Activated CD4-positive, alpha-beta memory T cell treated with anti-CD3 and anti-CD28 coated beads for 36 hours (primary cell): Measurements from ENCODE around the gene SPRED3. TPM values are rescaled to one million over a fixed set of nuclear protein-coding genes. Genes with fewer than 3 reads are reported as not detected.
"Not testable (repeated sequence)": the region's sequence is repeated elsewhere in the genome, so short reads cannot be mapped to it uniquely, and the experiment has no call there.

Experiments
- CTCF ChIA-PET: fragments of 350-600 bp; sonication (Branson Sonifier 250); formaldehyde crosslinking; loops from one replicate; lab custom pipeline; 2021; ENCODE audit warnings: antibody characterized with exemption, inconsistent platforms; lab: Charles Lee
- POLR2A ChIA-PET: fragments of 350-600 bp; sonication (Branson Sonifier 250); formaldehyde crosslinking; loops from one replicate; lab custom pipeline; 2021; ENCODE audit warnings: antibody characterized with exemption; lab: Charles Lee
- DNase-seq: peaks from one replicate; pipeline ENCODE4 v3.0.0-alpha.2; 2020
- H3K27ac Mint-ChIP-seq: one replicate; pipeline ENCODE4 v1.8.0; 2021; ENCODE audit warnings: mixed read lengths
- H3K27me3 Mint-ChIP-seq: one replicate; pipeline ENCODE4 v1.8.0; 2021; ENCODE audit warnings: mixed read lengths
- H3K36me3 Mint-ChIP-seq: one replicate; pipeline ENCODE4 v1.8.0; 2021; ENCODE audit warnings: mixed read lengths
- H3K4me1 Mint-ChIP-seq: one replicate; pipeline ENCODE4 v1.8.0; 2021; ENCODE audit warnings: low read depth, mixed read lengths
- H3K4me3 Mint-ChIP-seq: one replicate; pipeline ENCODE4 v1.8.0; 2021; ENCODE audit warnings: mild to moderate bottlenecking, mixed read lengths
- H3K9me3 Mint-ChIP-seq: one replicate; pipeline ENCODE4 v1.8.0; 2021; ENCODE audit warnings: mixed read lengths
- intact Hi-C: fragments of 100-400 bp; cut with micrococcal nuclease; formaldehyde crosslinking; loops from one replicate; pipeline ENCODE4 v1.15.1; 2023
- total RNA-seq, 2 experiments: library from RNA; stranded (reverse); gene quantifications; one replicate each; pipeline ENCODE4 v1.2.3, GENCODE V29; 2021

The SPRED3 gene
- total RNA-seq, 2 experiments from 2014 or later = 5.5 to 6.0 TPM

GRCh38 chr19:38421856-38422255, 33.4 kb downstream of the SPRED3 start:
- H3K36me3 Mint-ChIP-seq = no peaks in the 10 kb centered on the region
- H3K27ac Mint-ChIP-seq = no peak overlapping the region
- ChIA-PET POLR2A (no interaction called here), CTCF (no interaction called here)
- no peaks in the 10 kb centered on the region for H3K9me3 Mint-ChIP-seq
- no peak overlapping the region for H3K4me3 Mint-ChIP-seq
- H3K27me3 Mint-ChIP-seq = no peaks in the 10 kb centered on the region
- H3K4me1 Mint-ChIP-seq = peaks cover 29% of the 10 kb centered on the region
- intact Hi-C loops = no loop called here
- no peak for DNase-seq

GRCh38 chr19:38422438-38422837, 33.9 kb downstream of the SPRED3 start:
- no peak overlapping the region for H3K4me3 Mint-ChIP-seq
- no peak for DNase-seq
- no peaks in the 10 kb centered on the region for H3K9me3 Mint-ChIP-seq
- H3K4me1 Mint-ChIP-seq = peaks cover 28% of the 10 kb centered on the region
- ChIA-PET CTCF (no interaction called here), POLR2A (no interaction called here)
- no peaks in the 10 kb centered on the region for H3K27me3 Mint-ChIP-seq
- no peak overlapping the region for H3K27ac Mint-ChIP-seq
- intact Hi-C loops = no loop called here
- no peaks in the 10 kb centered on the region for H3K36me3 Mint-ChIP-seq

DNA sequence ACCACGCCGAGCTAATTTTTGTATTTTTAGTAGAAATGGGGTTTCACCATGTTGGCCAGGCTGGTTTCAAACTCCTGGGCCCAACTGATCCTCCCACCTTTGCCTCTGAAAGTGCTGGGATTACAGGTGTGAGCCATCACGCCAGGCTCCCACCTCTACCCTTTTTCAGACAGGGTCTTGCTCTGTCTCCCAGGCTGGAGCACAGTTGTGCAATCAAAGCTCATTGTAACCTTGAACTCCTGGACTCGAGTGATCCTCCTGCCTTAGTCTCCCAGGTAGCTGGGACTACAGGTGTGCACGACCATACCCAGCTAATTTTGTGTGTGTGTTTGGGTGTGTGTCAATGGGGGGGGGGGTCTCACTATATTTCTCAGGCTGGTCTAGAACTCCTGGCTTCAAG, 35.8 kb downstream of the SPRED3 start:
- CTCF ChIA-PET = interaction anchor here (3.9 kb wide), 1 partner anchor 21 kb away, joined by 29 read pairs; the partner anchor contains the start of gene FAM98C
- Mint-ChIP-seq H3K27me3 (no peaks in the 10 kb centered on the region), H3K4me3 (no peak overlapping the region), H3K4me1 (peaks cover 29% of the 10 kb centered on the region), H3K9me3 (no peaks in the 10 kb centered on the region), H3K36me3 (no peaks in the 10 kb centered on the region), H3K27ac (no peak overlapping the region)
- intact Hi-C loops = no loop called here
- POLR2A ChIA-PET = no interaction called here
- no peak for DNase-seq

DNA sequence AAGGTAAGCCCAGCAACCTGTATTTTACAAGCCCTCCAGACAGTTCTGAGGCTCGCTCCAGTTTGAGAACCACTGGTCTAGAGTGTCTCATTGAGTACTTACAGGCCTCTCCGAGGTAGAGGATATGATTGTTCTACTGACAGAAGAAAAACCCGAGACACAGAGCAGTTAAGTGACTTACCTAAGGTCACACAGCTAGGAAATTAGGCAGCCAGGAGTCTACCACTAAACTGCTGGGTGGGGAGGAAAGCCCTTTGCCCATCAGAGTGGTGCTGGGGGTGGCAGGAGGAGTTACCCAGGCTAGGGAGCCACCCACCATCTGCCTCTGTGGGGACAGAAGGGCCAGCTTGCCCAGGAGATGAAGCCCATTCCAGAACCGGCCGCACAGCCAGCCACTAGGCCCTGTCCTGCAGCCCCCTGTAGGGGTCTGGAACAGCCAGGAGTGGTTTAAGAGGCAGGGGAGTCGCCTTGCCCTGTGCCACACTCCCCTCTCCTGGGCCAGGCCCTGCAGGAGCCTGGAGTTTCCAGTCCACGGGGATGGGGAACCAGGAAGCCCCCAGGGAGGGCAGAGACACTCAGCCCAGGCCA, 36.8 kb downstream of the SPRED3 start:
- POLR2A ChIA-PET = no interaction called here
- peak overlapping the region; percentile 3 for H3K27ac Mint-ChIP-seq
- DNase-seq = no peak
- peaks cover 35% of the 10 kb centered on the region for H3K4me1 Mint-ChIP-seq
- H3K9me3 Mint-ChIP-seq = no peaks in the 10 kb centered on the region
- intact Hi-C loops = loop anchor here (5.0 kb wide), 4 partner anchors 38 to 552 kb away; partner anchors contain the start of genes FBXO17, GGN and SPRED3
- H3K36me3 Mint-ChIP-seq = no peaks in the 10 kb centered on the region
- peak overlapping the region; percentile 61 for H3K4me3 Mint-ChIP-seq
- no peaks in the 10 kb centered on the region for H3K27me3 Mint-ChIP-seq
- CTCF ChIA-PET = interaction anchor here (3.9 kb wide), 1 partner anchor 22 kb away, joined by 29 read pairs; the partner anchor contains the start of gene FAM98C

DNA sequence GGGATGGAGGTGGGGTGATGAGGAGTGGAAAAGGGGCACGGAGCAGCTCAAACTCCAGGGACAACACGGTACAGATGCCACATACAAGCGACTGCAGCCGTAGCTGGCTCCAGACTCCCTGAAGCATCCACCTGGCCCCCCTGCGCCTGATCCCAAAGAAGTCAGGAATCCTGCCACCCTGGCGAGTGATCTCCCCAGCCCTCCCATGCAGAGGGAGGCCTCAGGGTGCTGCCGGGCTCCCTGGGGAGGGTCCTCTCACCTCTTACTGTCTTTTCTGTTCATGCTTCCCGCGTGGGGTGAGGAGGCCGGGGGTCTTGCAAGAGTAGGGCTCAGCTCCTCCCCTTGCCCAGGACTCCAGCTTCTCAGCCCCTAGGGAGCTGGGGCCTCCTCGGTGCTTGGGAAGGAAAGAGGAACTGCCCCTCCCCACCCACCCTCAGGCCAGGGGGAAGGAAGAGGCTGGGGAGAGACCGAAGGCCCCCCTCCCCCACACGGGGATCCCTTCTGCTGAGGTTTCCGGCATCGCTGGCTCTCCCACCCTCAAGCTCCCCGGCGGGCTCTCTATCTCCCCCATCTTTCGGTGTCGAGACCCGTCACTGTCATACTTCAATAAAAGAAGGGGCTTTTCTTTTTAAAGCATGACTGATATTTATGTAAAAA, 37.4 kb downstream of the SPRED3 start, which contains the start of gene RASGRP4:
RASGRP4 (minus strand) TSS at position 410 of the 657 bp plus-strand sequence; CDS start at position 282, 128 bp downstream.
- no peaks in the 10 kb centered on the region for H3K9me3 Mint-ChIP-seq

DNA sequence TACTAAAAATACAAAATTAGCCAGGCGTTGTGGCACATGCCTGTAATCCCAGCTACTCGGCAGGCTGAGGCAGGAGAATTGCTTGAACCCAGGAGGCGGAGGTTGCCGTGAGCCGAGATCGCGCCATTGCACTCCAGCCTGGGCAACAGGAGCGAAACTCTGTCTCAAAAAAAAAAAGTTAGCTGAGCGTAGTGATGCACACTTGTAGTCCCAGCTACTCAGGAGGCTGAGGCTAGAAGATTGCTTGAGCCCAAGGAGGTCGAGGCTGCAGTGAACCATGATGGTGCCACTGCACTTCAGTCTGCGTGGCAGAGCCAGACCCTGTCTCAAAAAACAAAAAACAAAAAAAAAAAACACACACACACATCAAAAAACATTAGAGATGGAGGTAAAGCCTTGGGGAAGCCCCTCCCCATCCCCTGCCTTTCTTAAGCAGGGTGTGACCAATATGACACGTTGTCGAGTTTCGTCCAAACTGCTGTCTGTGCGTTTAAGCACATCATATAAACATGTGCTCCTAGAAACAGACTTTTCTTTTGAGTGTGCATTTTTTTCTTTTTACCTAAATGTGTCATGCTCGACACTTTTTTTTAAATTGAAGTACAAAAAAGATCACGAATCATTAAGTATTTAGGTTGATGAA, 38.7 kb downstream of the SPRED3 start:
- ChIA-PET POLR2A (interaction anchor here (0.9 to 1.2 kb wide), 3 partner anchors 13 to 31 kb away, joined by 3 read pairs; partner anchors contain the start of gene FAM98C), CTCF (interaction anchor here (1.2 to 3.9 kb wide), 2 partner anchors 12 to 24 kb away, joined by 3 to 29 read pairs; partner anchors contain the start of gene FAM98C)
- H3K36me3 Mint-ChIP-seq, H3K9me3 Mint-ChIP-seq, H3K27me3 Mint-ChIP-seq: not testable (repeated sequence)
- DNase-seq = peak; percentile 87
- peak overlapping the region; percentile 61 for H3K4me3 Mint-ChIP-seq
- intact Hi-C loops = loop anchor here (1.0 to 5.0 kb wide), 6 partner anchors 10 to 550 kb away; partner anchors contain the start of genes FBXO17, GGN and SPRED3
- H3K4me1 Mint-ChIP-seq = peaks cover 35% of the 10 kb centered on the region
- H3K27ac Mint-ChIP-seq = peak overlapping the region; percentile 92

More for the DNA sequence above, 37.4 kb downstream of the SPRED3 start, which contains the start of gene RASGRP4:
- Mint-ChIP-seq H3K27ac (peak within 1 kb of the TSS; percentile 92), H3K27me3 (no peaks in the 10 kb centered on the region), H3K4me1 (peaks cover 35% of the 10 kb centered on the region), H3K36me3 (no peaks in the 10 kb centered on the region), H3K4me3 (peak within 1 kb of the TSS; percentile 61)
- peak; percentile 79 for DNase-seq
- ChIA-PET POLR2A (interaction anchor here (1.0 to 1.2 kb wide), 2 partner anchors 23 to 30 kb away, joined by 3 read pairs; partner anchors contain the start of gene FAM98C), CTCF (interaction anchor here (3.9 kb wide), 1 partner anchor 23 kb away, joined by 29 read pairs; the partner anchor contains the start of gene FAM98C)
- intact Hi-C loops = loop anchor here (5.0 kb wide), 4 partner anchors 39 to 551 kb away; partner anchors contain the start of genes FBXO17, GGN and SPRED3

GRCh38 chr19:38429055-38429810, 40.7 kb downstream of the SPRED3 start:
- intact Hi-C loops = loop anchor here (2.0 to 5.0 kb wide), 5 partner anchors 42 to 548 kb away; partner anchors contain the start of genes FBXO17, GGN and SPRED3
- Mint-ChIP-seq H3K36me3 (no peaks in the 10 kb centered on the region), H3K4me1 (peaks cover 44% of the 10 kb centered on the region), H3K27me3 (peaks cover 5% of the 10 kb centered on the region), H3K27ac (peak overlapping the region; percentile 95), H3K4me3 (peak overlapping the region; percentile 51), H3K9me3 (no peaks in the 10 kb centered on the region)
- ChIA-PET CTCF (interaction anchor here (1.5 to 4.0 kb wide), 2 partner anchors 26 kb away, joined by 8 to 11 read pairs; partner anchors contain the start of gene FAM98C), POLR2A (interaction anchor here (0.7 to 1.6 kb wide), 3 partner anchors 24 to 422 kb away, joined by 3 to 4 read pairs (median 3); partner anchors contain the start of gene PSMD8)
- peak; percentile 71 for DNase-seq

DNA sequence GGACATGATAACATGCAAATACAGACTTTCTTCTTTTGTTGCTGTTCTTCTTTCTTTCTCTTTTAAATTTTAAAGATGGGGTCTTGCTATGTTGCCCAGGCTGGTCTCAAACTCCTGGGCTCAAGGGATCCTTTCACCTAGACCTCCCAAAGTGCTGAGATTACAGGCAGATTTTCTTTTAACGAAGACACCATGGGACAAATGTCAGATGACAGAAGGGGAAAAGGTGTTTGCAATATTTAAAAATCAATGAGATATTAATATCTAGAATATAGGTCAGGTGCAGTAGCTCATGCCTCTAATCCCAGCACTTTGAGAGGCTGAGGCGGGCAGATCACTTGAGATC, 41.3 kb downstream of the SPRED3 start:
- DNase-seq = no peak
- peak overlapping the region; percentile 3 for H3K4me3 Mint-ChIP-seq

GRCh38 chr19:38430931-38431330, 42.4 kb downstream of the SPRED3 start:
- ChIA-PET CTCF (interaction anchor here (4.0 kb wide), 1 partner anchor 28 kb away, joined by 11 read pairs; the partner anchor contains the start of gene FAM98C), POLR2A (no interaction called here)
- peaks cover 43% of the 10 kb centered on the region for H3K4me1 Mint-ChIP-seq
- no peak overlapping the region for H3K4me3 Mint-ChIP-seq
- no peak for DNase-seq
- H3K27me3 Mint-ChIP-seq = peaks cover 11% of the 10 kb centered on the region
- intact Hi-C loops = no loop called here
- no peaks in the 10 kb centered on the region for H3K9me3 Mint-ChIP-seq
- no peaks in the 10 kb centered on the region for H3K36me3 Mint-ChIP-seq
- no peak overlapping the region for H3K27ac Mint-ChIP-seq

More for the DNA sequence above, 41.3 kb downstream of the SPRED3 start:
- peaks cover 7% of the 10 kb centered on the region for H3K27me3 Mint-ChIP-seq
- CTCF ChIA-PET = interaction anchor here (4.0 kb wide), 1 partner anchor 27 kb away, joined by 11 read pairs; the partner anchor contains the start of gene FAM98C
- no peaks in the 10 kb centered on the region for H3K9me3 Mint-ChIP-seq
- H3K36me3 Mint-ChIP-seq = no peaks in the 10 kb centered on the region
- intact Hi-C loops = loop anchor here (2.0 to 5.0 kb wide), 5 partner anchors 42 to 548 kb away; partner anchors contain the start of genes FBXO17, GGN and SPRED3
- peak overlapping the region; percentile 95 for H3K27ac Mint-ChIP-seq
- POLR2A ChIA-PET = interaction anchor here (1.6 kb wide), 1 partner anchor 55 kb away, joined by 4 read pairs; the partner anchor contains the start of gene PSMD8
- H3K4me1 Mint-ChIP-seq = peaks cover 45% of the 10 kb centered on the region

GRCh38 chr19:38433268-38433733, 44.8 kb downstream of the SPRED3 start, which contains the start of gene RYR1:
Gene RYR1 (plus strand): TSS chr19:38433691. CDS start chr19:38433830, 139 bp downstream.
- Mint-ChIP-seq H3K9me3 (no peaks in the 10 kb centered on the region), H3K27me3 (peaks cover 18% of the 10 kb centered on the region), H3K4me3 (peak within 1 kb of the TSS; percentile 56), H3K36me3 (no peaks in the 10 kb centered on the region), H3K4me1 (peaks cover 28% of the 10 kb centered on the region), H3K27ac (no peak within 1 kb of the TSS)
- peak; percentile 79 for DNase-seq
- ChIA-PET POLR2A (no interaction called here), CTCF (interaction anchor here (4.0 kb wide), 1 partner anchor 30 kb away, joined by 11 read pairs; the partner anchor contains the start of gene FAM98C)
- intact Hi-C loops = no loop called here
